Measurements from ENCODE around the gene KLHL26.
A peak's percentile ranks its signal among the peaks of the same experiment; 100 is the strongest.

The KLHL26 gene

DNA sequence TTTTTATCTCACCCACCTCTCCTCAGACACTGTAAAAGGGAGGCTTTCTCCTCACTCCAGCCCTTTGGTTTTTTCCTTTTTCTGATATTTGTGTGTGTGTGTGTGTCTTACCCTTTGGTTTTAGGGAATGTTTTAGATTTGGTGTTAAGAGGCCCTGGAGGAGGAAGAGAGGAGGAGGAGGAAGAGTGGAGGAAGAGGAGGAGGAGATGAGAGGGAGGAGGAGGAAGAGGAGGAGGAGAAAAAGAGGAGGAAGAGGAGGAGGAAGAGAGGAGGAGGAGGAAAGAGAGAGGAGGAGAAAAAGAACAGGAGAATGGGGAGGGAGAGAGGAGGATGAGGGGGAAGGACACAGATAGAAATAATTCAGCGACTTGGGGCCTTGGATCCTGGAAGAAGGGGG lies 10.5 kb downstream of the KLHL26 start:
- DNase-seq (ENCODE audit: low spot score), result no peak

DNA sequence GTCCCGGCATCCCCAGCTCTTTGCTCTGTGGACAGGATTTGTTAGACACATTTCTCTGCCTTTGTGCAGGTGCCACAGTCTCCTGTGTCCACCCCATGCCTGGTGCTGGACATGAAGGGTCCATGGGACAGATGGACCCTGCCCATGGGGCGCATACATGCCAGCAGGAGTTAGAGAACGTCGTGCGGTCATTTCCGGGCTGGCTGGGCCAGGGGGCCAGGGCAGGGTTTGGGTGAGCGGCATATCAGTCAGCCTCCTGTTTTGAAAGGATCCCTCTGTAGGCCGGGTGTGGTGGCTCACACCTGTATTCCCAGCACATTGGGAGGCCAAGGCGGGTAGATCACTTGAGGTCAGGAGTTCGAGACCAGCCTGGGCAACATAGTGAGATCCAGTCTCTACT lies 11.0 kb downstream of the KLHL26 start:
- no peak for DNase-seq (ENCODE audit: low spot score)

DNA sequence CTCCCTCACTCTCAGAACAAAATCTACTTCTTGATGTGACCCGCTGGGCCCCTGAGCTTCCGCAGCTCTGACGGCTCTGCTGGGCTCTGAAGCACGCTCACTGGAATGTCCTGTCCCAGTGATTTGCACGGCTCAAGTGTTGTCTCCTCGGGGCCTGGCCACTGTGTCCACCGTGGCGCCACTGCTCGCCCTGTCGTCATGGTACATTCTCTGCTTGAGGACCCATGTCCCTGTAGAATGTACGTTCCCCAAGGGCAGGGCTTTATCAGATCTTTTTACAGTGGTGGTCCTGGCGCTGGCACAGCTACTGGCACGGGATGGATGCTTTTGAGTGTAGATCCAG lies 12.1 kb downstream of the KLHL26 start:
- DNase-seq (ENCODE audit: low spot score), result no peak

DNA sequence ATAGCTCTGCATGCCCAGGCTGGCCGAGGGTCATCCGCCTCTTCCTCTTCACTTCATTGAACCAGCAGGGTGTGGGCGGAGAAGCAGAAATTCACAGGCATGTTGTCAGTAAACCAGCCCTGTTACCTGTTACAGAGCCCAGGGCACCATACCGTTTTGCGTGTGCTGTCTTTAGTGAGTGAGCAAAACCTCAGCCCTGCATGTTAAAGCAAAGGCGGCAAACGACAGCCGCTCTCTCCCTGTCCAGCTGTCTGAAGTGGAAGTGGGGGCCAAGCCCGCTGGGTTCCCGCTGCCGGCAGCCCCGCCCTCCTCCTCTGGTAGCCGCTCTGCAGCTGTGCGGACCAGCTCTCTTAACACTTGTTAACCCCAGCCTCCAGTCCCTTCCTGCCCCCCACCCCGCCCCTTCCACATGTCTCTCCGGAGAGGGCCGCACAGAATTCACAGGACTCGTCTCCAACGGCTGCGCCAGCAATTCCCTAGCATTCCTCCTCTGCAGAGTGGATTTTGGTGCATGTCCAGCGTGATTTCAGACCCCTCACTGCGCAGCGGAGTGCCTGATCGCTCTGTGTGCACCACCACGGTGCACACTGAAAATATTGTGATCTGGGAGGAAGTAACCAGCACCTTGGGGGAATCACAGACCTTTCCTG lies 12.7 kb downstream of the KLHL26 start:
- no peak for DNase-seq (ENCODE audit: low spot score)

DNA sequence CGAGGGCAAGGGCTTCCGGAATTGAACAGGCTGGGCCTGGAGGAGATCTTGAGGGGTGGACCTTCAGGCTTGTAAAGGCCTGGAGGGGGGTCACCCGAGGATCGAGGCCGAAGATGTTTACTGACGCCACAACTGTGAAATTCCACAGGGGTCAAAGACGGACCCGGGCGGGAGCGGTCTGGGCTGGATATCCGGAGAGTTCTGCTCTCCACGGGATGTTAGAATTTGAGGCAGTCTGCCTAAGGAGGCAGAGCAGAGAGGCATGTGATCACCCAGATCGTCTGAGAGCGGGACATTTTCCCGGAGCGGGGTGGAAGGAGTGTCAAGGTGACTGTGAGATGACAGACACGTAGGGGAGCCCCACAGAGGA lies 13.2 kb downstream of the KLHL26 start:
- DNase-seq (ENCODE audit: low spot score), result no peak

DNA sequence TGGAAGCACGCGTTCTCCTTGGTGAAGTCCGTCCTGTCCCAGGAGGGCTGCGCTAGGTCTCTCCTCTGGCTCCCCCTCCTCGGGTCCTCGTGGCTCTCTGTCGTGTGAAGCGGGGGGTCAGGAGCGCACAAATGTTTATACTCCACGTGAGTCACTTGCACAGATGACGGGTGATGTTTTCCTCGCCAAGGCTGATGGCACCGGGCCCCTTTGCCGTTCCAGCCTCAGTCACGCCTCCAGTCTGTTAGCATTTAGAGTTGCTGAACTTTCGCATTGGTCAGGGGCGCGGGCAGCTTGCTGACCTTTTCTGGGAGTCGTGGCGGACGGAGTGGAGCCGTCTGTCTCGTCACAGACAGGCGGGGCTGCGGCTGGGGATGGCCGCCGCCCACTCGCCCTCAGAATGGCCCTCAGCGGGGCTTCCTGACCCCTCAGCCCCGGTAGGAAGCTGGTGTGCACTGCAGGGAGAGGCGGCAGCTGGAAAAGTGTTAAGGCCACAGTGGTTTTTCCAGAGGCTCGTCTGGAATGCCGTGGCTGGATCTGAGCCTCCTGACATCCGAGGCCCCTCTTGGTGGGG lies 13.7 kb downstream of the KLHL26 start:
- DNase-seq (ENCODE audit: low spot score), result no peak

DNA sequence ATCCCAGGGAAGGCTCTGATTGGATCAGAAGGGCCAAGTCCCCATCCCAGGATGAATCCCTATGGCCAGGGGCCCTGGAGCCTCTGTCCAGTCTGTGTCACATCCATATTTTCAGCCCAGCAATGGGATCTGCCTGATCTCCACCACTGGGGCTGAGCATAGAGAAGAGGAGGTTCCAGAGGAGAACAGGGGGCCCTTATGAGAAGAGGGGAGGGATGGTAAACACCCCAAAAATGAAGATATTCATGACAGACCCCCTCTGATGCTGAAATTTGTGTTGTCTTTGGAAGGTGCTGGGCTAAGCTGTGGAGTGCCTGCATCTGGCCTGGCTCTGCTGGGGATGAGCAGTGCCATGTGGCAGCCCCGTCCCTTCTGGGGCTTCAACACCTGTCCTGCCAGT lies 14.5 kb downstream of the KLHL26 start:
- DNase-seq (ENCODE audit: low spot score), result no peak

DNA sequence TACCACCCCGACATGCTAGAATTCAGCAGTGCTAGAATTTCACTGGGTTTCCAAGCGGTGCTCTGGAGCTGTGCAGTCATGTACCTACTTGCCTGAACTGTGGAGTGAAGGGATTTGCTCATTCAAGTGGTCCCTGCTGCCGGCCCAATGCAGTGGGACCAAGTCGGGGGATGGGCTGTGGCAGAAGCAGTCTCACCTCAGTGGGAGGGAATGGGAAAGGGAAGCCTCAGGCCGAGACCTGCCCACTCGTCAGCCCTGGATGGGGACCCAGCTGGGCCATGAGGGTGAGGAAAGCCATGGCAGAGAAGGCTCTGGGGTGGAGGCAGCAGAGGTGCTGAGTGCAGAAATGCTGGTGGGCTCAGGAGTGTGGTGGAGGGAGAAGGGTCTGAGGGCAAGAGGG lies 14.9 kb downstream of the KLHL26 start:
- no peak for DNase-seq (ENCODE audit: low spot score)

DNA sequence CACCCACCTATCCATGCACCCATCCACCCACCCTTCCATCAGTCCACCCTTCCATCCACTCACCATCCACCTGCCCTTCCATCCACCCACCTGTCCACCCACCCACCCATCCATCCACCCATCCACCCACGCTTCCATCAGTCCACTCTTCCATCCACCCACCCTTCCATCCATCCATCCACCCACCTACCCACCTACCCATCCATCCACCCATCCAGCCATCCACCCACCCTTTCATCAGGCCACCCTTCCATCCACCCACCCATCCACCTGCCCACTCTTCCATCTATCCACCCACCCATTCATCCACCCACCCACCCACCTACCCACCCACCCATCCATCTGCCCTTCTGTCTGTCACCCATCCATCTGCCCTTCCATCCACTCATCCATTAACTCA lies 17.0 kb downstream of the KLHL26 start:
- no peak for DNase-seq (ENCODE audit: low spot score)

DNA sequence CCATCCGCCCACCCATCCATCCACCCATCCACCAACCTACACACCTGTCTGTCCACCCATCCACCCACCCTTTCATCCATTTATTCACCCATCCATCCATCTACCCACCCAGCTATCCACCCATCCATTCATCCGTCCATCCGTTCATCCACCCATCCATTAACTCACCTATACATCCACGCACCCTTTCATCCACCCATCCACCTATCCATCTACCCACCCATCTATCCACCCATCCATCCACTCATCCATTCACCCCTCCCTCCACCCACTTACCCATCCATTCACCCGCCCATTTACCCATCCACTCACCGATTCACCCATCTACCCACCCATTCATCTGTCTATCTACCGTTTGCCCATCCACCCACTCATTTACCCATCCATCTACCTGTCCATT lies 17.6 kb downstream of the KLHL26 start:
- no peak for DNase-seq (ENCODE audit: low spot score)

DNA sequence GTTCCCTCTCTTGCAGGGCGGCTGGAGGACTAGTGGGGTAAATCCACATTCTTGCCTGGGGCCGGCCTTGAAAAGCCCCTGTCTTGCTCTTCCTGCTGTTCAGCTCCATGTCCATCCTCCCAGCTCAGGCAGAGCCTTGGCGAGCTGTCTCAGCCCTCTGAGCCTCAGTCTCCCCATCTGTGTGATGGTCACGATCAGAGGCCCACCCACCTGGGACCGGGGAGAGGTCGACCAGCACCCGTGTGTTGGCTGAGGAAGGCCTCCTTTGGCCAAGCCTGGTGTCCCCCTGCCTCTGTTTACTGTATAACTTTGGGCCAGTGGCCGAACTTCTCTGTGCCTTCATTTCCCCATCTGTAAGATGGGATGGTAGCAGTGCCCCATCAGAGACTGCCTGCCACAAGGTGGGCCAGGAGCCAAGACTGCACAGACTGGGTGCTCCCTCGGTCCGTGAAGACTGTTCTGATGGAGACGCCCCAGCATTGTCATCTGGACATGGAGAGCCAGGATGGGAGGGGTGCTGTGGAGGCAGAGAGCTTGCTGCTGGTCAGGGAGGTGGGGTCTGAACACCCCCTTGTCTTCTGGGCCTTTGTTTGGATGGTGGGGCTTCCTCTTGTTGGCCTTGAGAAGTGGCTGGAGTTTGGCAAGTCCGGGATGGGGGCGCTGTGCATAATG lies 18.5 kb downstream of the KLHL26 start:
- no peak for DNase-seq (ENCODE audit: low spot score)

DNA sequence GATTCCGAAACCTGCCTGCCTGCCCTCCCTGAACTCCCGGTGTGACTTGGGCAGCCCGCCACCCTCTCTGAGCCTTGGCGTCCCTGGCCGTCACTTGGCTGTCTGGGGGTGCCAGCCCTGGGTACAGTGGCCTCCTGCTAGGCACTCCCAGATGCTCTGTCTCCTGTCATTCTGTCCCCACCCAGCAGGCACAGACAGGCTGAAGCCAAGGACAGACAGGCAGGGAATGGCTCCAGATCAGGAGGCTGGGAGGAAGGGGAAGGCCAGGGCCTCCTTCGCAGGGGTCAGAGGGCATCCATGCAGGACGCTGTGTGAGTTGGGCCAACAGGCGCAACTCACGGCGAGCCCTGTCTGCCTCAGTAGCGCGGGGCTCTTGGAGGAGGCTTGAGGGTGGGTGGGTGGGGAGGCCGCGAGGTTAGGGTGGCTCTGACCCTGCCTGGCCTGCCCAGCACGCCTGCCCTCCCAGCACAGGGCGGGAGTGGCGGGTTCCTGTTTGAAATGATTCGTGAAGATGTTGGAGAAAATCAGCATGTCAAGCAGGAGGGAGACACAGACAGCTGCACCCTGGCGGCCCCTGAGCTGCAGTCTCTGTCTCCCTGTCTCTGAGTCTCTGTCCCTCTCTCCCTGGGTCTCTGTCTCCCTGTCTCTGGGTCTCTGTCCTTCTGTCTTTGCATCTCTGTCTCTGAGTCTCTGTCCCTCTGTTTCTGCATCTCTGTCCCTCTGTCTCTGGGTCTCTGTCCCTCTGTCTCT lies 19.7 kb downstream of the KLHL26 start:
- DNase-seq (ENCODE audit: low spot score), result no peak

DNA sequence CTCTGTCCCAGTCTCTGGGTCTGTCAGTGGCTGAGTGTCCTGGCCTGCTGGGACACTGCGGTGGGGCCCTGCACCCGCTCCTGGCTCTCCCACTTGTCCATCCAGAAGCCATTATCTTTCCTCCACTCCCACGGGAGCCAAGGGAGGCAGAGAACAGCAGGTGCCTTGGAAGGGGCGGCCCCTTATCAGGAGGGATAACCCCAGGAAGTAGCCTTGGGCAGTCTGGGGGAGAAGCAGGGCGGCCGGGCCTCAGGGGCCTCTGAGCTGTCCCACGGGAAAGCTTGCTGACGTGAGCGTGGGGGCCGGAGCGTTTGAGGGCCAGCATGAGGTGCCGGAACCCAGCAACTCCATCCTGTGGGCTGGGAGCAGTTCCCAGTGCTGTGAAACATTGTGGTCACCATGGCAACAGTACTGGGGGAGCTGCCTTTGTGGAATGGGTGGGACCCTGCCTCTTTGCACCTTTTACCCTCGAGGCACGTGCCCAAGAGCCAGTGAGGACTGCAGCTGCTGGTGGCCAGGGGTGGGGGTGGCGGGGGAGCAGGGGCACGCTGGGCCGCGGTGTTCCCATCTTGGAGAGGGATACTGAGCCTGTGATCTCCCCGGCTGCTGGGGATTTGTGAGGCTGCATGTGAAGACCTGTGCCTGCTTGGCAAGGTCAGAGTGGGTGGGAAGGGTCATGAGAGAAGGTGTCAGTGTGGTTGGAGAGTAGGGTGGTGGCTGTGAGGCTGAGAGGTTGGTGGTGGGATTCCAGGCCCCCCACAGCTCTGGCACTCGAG lies 20.9 kb downstream of the KLHL26 start:
- DNase-seq (ENCODE audit: low spot score), result no peak

DNA sequence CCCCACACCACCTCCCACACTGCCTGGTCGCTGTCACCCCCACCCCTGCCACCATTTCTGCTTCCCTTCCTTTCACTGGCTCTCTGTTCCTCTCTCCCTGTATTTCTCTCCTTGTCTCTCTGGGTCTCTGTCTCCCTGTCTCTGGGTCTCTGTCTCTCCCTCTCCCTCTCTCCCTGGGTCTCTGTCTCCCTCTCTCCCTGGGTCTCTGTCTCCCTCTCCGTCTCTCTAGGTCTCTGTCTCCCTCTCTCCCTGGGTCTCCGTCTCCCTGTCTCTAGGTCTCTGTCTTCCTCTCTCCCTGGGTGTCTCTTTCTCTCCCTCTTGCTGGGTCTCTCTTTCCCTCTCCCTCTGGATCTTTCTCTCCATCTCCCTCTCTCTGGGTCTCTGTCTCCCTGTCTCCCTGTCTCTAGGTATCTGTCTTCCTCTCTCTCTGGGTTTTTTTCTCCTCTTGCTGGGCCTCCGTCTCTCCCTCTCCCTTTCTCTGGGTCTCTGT lies 21.6 kb downstream of the KLHL26 start:
- no peak for DNase-seq (ENCODE audit: low spot score)

DNA sequence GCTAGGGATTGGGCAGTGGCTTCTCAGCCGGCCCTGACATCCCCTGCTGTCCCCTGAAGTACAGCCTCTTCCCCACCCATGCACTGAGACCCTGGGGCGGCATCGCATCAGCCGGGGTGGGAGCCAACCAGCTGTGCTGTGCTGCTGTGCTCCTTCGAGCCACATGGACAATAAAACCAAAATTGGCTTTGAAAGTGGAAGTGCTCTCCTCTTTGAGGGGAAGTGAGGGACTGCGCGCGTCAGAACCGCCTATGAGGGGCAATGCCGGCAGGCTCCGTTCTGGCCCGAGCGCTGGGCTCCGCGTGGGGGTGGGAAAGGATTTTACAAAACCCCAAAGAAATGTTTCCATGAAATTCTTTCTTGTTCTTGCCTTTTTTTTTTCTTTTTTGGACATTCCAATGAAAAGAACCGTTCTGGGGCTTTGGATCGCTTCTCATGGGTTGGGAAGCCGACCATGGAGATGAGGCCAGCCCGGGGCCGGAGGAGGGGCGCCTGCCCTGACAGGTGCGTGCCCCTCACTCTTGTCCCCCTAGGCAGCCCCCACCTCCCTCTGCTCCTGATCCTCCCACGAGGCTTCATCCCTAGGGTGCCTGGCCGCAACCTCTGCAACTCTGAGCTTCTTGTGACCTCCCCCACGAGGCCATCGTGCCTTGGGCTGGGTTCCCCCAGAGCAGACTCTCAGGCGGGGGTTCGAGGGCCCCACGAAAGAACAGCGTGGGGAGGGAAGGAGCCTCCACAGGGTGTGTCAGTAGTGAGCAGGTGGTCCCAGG lies 22.6 kb downstream of the KLHL26 start:
- DNase-seq (ENCODE audit: low spot score), result no peak

DNA sequence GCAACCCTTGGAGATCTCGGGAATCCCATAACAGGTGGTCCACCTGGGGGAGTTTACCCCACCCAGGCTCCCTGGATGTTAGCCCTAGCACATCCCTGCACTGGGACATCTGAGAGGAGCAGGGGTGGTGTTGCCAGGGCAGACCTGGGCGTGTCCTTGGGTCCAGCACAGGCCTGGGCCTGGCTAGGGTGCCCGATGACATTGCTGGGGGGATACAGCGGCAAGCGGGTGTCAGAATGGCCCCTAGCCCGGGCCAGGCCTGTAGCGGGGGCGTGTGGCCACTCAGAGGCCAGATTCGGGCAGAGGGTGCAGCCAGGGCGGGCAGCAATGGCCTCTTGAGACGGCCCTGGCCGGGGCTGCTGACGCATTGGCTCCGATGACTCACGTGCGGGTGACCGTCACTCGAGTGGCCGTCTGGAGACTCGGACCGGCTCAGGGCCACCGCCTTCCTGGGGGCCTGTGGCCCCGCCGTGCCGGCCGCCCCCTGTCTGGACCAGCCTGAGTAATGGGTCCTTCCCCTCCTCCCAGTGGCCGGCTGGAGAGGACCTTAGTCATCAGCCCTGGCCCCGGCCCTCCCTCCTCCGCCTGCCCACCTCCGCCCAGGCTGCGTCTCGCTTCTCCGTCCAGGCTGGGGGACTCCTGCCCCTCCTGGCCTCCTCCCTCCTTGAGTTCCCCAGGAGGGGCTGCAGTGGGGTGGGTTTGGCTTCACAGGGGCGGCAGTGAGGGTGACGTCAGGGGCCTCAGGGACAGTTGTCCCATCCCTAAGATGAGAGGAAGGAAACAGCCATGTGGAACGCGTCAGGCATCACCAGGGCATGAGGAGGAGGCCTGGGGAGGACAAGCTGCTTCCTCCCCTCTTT lies 23.5 kb downstream of the KLHL26 start:
- DNase-seq (ENCODE audit: low spot score), result peak; percentile 28

DNA sequence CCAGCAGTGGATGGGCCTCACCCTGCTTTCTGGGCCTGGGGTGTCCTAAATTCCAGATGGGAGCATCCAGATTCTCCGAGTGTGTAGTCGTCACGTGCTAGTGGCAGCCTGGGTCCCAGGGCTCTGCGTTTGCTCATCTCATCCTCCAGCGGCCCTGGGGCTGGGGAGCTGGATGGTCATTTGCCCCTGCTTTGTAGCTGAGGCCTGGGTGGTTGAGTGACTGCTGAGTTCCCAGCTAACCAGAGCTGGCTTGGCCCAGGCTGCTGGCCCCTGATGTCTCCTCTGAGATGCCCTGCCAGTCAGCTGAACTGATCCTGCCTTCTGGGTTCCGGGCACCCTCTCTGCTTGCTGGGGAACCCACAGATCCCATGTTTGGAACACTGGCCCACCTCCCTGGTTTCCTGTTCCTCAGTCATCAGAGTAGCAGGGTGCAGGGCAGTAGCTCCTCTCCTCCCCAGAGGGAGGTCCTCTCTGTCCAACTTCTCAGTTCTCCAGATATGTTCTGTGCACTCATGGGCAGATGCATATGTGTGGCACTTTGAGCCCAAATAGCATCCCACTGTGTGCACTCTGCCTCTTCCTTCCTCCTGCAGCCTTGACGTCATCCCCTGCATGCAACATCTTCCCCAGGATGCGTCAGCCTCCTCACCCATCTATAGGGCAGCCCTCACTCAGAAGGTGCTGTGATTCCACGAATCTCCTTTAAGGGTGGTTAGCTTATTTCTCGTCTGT lies 24.3 kb downstream of the KLHL26 start:
- no peak for DNase-seq (ENCODE audit: low spot score)

DNA sequence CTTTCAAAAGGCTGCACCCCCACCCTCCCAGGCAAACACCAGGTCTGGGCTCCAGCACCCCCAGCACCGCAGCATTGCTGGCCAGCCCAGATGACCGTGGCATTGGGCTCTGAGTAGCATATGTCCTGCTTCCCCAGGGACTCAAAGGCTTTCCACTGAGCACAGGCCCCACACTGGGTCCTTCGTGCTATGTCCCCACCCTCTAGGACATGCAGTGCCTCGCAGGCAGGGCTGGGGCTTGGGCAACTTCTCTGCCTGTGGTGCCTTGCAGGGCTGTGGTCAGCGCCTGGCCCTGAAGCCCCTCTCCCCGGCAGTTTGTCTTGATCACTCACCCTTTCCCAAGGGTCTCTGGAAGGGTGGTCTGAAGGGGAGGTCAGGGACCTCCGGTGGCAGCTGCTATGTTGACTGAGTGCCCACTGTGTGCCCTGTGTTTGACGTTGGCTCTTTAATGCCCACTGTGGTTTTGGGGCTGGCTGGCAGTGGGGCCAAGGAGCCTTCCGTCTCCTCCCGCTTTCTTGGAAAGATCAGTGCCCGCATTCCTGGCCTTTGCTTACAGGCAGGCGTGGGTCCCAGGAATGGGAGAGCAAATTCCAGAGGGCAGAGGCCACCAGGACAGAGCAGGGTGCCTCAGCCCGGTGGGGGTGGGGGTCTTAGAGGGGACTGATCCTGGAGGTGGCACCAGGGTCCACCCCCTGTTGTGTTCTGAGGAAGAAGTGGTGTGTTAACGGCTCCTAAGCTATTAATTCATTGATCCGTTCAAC lies 26.3 kb downstream of the KLHL26 start:
- no peak for DNase-seq (ENCODE audit: low spot score)

DNA sequence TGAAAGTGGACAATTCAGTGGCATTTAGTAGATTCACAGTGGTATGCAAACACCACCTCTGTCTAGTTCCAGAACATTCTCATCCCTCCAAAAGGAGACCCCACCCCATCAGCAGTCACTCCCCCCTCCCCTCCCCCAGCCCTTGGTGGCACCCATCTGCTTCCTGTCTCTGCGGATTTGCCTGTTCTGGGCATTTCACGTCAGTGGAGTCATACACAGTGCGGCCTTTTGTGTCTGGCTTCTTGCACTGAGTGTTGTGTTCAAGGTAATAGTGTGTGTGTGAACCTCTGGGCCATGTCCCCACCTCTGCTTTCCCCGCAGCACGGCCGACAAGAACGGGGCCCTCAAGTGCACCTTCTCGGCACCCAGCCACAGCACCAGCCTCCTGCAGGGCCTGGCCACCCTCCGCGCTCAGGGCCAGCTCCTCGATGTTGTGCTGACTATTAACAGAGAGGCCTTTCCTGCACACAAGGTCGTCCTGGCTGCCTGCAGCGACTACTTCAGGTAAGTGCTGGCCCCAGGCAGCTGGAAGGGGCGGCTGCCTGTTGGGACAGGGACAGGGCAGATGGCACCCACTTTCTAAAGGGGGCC lies 27.2 kb downstream of the KLHL26 start:
- no peak for DNase-seq (ENCODE audit: low spot score)

Data from kidney tubule cell (primary cell).